Kidney tubule cell (primary cell): Measurements from ENCODE around the gene NINJ2.
"Not testable (repeated sequence)": the region's sequence is repeated elsewhere in the genome, so short reads cannot be mapped to it uniquely, and the experiment has no call there.

Experiments
- DNase-seq: peaks from one replicate; pipeline ENCODE4 v3.0.0-alpha.2; 2018; ENCODE audit warnings: low spot score

Gene NINJ2

DNA sequence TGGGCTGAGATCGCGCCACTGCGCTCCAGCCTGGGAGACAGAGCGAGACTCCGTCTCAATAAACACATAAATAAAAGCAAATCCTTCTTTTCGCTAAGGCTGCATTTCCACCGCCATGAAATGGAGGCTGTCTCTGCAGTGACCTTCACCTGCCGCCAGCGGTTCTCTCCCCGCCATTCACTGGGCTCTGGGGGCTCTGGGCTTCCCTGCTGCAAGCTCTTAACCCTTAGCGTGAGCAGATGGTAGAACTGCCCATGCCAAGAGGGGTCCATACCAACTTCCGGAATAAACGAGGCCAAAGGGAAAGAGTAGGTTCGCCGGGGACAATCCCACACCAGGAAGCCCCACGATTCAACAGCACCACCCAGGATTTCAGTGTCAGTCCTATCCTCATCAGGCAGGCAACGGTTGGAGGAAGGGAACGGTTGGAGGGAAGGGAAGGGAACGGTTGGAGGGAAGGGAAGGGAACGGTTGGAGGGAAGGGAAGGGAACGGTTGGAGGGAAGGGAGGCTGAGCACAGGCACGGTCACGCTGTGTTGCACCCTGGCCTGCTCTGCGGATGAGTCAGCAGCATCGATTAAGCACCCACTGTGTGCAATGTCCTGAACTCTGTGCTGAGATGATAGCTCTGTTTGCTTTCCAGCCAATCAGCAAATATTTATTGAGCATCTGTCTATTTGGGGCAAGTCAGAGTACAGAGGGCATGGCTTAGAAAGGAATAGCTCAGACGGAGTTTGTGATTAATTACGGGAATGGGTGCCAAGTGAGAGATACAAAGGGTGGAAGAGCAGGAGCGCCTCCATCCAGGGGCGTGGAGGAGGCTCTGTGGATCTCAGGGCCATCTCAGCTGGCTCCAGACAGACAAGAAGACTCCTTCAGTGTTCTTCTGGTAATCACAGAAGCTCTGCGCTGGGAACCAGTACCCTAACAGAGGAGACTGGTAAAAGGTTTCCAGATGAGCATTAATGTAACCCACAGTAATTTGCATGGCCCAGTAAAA is 77.9 kb downstream of the NINJ2 start:
- no peak for DNase-seq

DNA sequence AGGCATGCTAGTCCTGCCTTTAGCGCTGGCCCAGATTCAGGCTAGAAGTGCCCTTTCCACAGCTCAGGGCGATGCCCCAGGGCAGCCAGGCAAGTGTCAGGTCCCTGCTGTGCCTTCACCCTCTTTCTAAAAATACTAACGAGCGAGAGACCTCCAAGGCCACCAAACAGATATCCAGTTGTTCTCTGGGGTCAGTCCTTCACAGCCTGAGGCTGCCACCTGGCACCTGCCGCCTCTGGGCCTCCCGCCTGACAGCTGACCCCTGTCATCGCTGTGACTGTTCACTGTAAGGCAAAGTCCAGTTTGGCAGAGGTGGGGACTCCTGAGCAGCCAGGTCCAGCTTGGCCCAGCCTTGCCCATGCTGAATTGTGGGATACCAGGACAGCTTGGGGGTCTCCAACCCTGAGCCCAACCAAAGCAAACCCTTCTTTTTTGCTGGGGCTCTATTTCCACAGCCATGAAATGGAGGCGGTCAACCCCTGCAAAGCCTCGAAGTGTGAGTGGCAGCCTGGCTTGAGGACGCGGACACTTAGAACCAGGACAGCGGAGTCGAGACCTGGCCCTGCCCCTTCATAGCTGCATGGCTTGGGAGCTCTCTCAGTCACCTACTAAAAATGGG is 79.9 kb downstream of the NINJ2 start:
- no peak for DNase-seq

DNA sequence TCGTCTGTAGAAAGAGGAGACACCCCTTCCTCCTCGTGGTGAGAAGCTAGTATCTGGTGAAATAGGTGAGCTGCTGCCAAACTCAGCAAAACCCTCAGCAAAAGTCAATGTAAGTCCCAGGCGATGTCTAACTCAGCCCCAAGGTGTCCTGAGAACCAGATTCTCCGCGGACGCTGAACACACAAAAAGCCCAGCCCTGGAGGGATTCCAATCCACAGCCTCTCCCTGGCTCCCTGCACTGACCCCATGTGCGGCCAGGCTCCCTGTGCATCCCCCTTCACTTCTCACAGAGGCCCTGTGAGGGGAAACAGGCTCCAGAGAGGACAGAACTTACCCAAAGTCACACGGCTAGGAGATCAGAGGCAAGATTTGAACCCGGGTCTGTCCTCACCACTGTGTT is 81.5 kb downstream of the NINJ2 start:
- no peak for DNase-seq

DNA sequence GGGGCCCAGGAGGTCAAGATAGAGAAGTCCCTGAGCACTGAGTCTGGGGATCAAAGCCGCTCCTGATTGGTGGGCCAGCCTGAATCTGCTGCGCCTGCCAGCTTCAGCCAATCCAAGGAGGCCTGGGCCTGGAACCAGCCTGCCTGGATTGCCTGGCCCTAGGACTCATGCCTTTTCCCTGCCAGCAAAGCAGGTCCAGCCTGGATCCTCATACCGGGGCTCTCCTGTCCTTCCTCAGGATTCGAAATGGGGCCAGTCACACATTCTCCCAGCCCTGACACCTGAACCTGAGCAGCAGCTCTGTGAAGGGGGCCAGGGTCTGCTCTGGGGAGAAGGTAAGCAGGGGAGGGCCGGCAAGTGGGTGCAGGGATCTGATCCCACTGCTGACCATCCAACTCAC is 81.9 kb downstream of the NINJ2 start:
- DNase-seq: no peak

DNA sequence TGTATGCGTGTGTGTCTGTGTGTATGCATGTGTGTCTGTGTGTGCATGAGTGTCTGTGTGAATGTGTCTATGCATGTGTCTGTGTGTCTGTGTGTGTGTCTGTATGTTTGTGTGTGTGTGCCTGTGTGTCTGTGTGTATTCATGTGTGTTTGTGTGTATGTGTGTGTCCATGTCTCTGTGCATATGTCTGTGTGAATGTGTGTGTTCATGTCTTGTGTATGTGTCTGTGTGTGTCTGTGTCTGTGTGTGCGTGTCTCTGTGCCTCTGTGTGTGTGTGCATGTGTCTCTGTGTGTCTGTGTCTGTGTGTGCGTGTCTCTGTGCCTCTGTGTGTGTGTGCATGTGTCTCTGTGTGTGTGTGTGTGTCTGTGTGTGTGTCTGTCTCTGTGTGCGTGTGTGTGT is 82.4 kb downstream of the NINJ2 start:
- no peak for DNase-seq

DNA sequence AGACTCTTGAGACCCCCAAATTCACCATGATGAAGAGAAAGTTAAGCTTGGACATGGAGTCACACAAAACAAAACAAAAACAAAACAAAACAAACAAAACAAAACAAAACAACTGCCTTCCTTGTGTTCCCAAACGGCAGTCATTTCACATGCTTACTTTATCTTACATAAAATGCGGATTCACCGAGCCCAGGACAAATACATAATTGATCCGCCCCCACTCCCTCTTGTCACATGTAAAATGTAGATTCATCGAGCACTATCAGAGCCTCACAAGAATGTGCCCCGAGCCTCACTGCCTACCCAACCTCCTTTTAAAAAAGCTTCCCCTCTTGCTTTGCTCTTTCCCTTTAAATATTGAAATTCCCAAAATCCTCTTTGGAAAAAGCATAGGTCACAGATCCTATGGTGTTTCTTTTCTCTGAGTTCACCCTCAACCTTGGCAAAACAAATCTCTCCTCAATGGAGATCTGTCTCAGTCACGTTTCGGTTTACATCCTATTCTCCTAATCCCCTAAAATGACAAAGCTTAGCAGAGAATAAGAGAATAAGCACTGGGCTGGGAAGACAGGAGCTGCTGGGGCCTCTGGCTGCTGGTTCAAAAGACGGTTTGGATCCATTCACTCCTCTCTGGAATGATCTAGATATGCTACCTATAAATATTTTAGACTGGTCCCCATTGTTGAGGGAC is 83.7 kb downstream of the NINJ2 start:
- DNase-seq: no peak

DNA sequence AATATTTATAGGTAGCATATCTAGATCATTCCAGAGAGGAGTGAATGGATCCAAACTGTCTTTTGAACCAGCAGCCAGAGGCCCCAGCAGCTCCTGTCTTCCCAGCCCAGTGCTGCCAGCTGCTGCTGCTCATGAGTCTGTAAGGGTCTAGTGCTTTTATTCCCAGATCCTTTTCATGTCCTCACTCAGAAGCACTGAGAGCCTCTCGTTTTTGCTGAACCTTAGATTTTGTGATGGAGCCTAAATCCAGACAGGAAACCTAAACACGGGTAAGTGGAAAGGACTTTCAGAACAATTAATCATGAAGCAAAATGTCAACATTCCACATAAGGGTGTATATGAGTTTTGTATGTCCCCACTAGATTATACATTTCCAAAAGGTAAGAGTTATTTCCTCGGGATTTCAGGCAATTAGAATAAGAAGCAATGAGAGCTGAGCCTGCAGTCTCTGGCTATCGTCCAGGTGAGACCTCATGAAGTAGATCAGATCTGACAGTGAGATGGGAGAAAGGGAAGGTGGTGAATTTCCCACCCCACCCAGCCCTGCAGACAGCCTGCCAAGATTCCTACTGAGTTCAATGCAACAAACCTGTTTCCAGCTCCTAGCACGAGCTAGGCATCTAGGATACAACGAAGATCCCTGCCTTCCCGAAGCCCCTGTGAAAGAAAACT is 84.4 kb downstream of the NINJ2 start:
- DNase-seq: no peak

DNA sequence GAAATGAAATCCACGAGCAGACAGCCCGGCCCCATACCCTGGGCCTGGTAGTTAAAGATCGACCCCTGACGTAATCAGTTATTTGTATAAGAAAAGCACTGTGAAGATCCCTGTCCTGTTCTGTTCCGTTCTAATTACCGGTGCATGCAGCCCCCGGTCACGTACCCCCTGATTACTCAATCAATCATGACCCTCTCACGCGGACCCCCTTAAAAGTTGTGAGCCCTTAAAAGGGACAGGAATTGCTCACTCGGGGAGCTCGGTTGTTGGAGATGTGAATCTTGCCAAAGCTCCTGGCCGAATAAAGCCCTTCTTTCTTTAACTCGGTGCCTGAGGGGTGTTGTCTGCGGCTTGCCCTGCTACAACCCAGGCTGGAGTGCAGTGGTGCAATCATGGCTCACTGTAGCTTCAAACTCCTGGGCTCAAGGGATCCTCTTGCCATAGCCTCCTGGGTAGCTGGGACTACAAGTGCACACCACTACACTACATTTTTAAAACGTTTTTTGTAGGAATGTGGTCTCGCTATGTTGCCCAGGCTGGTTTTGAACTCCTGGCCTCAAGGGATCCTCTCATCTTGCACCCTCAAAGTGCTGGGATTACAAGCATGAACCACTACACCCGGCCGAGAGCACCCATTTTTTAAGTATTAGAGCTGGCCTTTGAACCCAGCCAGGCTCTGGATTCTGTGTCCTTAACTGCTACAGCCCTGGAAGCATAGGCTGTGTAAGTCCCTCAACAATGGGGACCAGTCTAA is 85.1 kb downstream of the NINJ2 start:
- DNase-seq: not testable (repeated sequence)

DNA sequence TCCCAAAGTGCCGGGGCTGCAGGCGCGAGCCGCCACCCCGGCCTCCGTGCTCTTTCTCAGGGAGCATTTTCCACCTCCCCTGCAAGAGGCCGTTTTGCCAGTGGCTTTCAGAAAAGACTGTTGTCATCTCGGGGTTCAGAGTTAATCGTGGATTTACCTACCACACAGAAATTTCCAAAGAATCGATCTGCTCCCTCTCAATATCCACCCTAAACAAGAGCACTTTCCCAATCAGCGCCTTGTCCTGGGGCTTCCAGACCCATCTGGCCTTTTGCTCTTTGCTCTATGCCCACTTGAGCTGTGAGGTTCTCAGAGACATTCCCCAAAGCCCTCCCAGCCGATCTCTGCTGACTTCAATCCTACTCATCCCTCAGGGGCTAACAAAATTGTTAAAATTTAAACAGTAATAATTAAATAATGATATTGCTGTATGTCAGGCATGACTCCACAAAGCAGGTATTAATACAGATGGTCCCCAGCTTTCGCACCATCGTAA is 86.6 kb downstream of the NINJ2 start:
- DNase-seq: no peak

DNA sequence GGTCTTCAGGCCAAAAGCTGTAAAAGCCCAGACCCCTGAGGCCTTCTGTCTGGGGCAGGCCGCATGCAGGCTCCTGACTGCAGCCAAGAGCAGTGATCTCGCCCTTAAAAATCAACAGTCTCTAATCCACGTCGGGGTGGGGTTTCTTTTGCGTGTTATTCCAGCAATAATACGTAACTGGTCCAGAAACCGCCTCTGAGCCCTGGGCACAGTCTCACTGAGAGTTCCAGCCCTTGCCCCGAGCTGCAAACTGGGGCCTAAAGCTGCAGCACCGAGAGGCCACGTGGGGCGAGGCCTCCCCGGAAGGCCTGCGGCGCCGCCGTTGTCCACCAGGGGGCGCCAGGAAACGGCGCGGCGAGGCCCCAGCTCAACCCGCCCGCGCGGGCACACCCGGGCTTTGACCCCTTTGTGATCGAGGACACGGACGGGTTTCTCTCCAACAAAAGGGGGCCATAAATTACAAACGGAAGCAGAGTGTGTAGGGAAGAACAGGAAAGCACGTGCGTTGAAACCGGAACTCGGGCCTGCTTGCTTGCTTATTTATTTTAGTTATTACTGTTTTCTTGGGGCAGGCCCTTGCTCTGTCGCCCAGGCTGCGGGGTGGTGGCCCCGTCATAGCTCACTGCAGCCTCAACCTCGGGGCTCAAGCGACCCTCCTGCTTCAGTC is 87.2 kb downstream of the NINJ2 start:
- DNase-seq: peak; percentile 69

DNA sequence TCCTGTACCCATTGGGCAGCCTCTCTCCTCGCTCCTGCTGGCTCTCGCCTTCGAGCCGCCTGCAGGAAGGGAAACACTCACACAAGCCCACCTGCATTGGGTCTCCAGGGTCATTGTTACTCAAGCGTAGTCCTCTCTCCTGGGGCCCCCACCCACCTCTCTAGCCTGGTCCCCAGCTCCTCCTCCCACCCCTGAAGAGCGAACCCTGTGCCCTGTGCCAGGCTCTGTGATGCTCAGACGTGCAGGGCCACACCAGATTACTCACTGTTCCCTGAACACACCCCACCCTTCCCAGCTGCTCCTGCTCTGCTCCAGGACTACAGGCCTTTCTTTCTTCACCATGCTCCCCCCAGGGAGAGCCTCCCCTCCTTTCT is 88.1 kb downstream of the NINJ2 start:
- no peak for DNase-seq

DNA sequence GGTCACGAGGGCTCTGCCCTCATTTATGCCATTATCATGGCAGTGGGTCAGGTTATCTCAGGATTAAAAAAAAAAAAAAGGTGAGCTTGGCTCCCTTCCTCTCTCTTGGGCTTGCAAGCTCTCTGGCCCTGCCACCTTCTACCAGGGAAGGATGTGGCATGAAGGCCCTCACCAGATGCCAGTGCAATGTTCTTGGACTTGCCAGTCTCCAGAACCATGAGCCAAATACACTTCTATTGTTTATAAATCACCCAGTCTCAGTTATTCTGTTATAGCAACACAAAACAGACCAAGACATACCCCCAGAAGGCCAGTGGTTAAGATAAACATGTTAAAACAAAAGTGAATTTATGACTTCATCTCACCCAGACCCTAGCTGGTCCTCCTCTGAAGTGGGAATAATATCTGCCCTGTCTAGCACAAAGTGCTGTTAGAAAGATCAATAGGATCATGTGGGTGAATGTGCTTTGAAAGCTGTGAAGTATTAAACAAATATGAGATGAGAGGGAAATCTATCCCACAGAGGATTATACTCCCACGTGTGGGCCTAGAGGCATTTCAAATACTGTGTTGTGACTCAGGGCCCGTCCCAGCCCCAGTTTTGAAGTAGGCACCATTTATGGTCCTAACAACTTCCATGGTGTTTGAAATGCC is 88.6 kb downstream of the NINJ2 start:
- no peak for DNase-seq

DNA sequence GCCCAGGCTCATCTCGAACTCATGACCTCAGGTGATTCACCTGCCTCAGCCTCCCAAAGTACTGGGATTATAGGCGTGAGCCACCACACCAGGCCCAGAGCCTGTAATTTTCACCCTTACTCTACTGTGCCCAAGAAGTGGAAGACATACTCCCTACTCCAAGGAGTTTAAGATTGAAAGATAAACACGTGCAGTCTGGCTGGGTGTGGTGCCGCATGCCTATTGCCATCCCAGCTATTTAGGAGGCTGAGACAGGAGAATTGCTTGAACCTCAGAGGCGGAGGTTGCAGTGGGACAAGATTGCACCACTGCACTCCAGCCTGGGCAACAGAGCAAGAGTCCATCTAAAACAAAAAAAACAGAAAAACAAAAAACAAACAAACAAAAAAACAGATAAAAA is 90.0 kb downstream of the NINJ2 start:
- DNase-seq: no peak

DNA sequence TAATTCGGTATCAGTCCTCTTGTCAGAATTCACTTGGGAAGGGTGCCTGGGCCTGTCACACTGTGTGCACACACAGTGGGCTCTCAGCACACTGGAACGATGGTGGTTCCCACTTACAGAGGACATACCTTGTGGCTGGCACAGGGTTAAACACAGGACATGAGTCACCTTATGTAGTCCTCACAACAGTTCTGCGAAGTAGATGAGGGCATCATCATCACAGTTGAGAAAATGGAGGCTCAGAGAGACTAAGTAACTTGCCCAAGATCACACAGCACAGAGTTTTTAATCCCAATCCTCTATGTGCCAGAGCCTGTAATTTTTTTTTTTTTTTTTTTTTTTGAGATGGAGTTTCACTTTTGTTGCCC is 90.7 kb downstream of the NINJ2 start:
- peak; percentile 57 for DNase-seq

DNA sequence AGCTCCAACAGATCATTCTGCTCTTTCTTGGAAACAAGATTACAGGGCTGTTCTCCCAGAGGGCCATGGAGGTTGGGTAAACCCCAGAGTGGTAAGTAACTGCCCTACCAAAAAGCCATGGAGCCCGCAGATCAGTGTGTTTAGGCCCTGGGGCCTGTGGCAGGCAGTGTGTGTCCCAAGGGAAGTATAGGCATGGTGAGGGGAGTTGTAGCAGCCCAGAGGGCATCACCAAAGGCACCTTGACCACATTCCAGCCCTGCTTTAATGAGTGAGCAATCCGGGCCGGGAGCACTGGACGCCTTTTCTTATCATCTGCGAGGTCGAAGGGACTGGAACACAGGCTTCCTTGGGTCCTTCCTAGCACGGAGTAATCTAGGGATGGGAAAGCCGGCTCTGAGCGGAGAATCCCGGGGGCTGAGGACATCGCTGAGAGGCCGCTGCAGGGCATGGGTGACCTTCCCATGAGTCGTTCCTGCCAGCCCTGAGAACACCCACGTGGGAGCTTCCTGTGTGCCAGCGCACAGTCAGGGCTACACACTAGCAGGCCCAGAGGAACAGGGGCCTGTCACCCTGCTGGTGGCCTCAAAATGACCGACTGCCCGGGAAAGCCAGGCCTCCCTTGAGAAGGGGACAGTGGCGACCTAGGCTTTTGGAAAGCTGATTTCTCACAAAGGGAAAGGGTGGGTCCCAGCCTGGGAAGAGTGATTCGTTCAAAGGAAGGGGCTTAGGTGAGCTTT is 91.3 kb downstream of the NINJ2 start:
- peak; percentile 21 for DNase-seq

DNA sequence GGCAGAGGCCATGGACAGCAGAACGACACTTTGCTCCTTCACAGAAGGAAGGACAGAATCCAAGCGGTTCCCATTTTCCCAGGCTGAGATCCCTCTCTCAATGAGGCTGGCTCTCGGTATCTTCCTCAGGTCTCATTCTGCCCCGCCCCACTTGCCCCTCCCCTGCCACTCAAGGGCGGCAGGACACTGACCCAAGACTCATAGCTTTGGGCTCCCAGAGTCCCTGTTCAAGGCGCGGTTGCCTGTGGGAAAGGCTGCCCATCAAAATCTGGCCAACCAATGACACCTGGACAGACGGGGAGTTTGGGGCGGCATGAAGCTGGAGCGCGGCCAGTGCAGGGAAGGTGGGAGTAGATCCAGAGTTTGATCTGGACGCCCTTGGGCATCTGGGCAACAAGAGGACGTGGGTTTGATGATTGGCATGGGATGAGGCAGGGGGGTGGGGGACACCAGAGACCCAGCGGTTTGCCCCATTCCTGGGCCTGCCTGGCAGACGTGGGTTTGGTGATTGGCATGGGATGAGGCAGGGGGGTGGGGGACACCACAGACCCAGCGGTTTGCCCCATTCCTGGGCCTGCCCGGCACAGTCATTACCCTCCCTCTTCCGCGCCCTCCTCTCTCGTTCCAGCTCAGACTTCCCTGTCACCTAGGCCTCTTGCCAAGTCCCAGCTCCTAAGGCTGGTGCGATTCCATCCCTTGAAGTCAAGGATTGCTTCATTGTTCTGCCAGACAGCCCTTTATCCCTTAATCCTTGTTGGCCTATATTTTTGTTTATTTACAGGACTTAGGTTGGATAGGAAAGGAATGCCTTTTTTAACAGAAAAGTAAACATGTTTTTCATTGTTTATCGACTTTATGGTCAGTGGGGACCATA is 92.1 kb downstream of the NINJ2 start:
- DNase-seq: peak; percentile 62

DNA sequence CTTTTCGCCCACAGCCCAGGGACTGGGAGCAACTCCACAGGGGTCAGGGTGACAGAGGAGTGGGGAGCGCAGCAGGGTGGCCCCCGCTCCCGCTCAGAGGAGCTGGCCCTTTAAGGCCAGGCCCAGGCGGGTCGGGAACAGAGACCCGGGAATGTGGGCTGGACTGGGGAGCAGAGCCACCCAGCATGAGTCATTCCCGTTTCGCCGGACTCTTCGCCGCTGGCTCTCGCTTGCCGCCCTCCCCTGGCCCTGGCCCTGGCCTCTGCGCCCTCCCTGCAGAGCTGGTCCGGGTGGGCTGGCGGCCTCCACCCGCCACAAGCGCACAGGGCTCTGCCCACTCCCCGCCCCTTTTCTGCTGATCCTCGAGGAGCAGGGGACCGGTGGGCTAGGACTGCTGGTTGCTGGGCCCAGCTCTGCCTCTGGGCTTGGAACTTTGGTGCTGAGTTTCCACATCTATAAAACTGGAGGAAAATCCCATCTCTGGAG is 92.8 kb downstream of the NINJ2 start:
- peak; percentile 86 for DNase-seq

DNA sequence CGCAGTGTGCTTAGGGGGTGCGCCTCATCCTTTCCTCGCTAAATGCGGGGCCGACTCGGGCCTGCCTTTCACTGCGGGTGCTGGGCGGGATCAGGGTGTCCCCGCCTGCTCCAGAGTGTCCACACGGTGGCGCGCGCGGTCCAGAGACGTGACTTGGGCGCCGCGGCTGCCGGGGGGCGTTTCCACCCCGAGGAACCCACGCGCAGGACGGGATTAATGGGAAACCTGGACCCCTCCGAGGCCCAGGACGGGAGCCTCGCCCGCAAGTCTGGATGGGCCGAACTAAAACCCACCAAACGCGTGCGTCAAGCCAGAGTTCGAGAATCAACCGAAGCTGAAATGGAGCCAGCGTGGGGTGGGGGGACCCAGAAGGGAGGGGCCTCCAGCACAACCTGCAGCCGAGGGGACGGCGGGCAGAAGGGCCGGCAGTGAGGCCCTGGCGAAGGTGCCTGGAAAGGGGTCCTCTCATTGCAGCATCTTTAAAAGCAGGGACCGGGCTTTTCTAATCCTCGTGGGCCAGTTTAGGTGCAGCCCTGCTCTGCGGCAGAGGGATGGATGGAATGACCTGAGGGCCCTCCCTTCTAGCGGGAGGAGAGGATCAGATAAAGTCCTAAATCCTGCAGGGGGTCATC is 93.3 kb downstream of the NINJ2 start:
- peak; percentile 80 for DNase-seq
